ENCODE results near the gene SMTNL1. TPM values are rescaled to one million over a fixed set of nuclear protein-coding genes. Genes with fewer than 3 reads are reported as not detected.

SMTNL1 gene
- polyA plus RNA-seq, 1 of the 3 experiments (the other 2 are of a cell fraction) = not detected

- 82% methylated on average over 12 of the region's 12 CpGs for WGBS (ENCODE audit: low lambda C conversion rate)
- ChIA-PET CTCF (interaction anchor here (0.7 to 6.9 kb wide), 11 partner anchors 11 to 167 kb away, joined by 3 to 106 read pairs (median 14); partner anchors contain the start of genes RTN4RL2 and TIMM10), POLR2A (interaction anchor here (1.1 kb wide), 1 partner anchor 20 kb away, joined by 3 read pairs; no protein-coding TSS in a partner anchor)
These were observed 24.5 kb upstream of the SMTNL1 start for GRCh38 chr11:57512646-57513451.

More at GRCh38 chr11:57512646-57513451, 24.5 kb upstream of the SMTNL1 start:
- Histone ChIP-seq H3K27ac (ENCODE audit: low read depth in 2 of 2, low read length in 1 of 2) (no peak overlapping the region), H3K4me1 (ENCODE audit: control insufficient read depth in 1 of 2, insufficient read depth in 2 of 2, low read depth in 1 of 2, low read length in 1 of 2) (peaks cover 0 to 9% of the 10 kb centered on the region in 2 experiments; a peak in 1 of 4 replicates), H3K9me3 (no peaks in the 10 kb centered on the region), H3K36me3 (replicated peaks in 1 of 2; ENCODE audit: control insufficient read depth in 1 of 2, insufficient read depth in 2 of 2, low read length in 1 of 2) (no peaks in the 10 kb centered on the region), H4K20me1 (ENCODE audit: insufficient read depth) (no peaks in the 10 kb centered on the region), H3K9ac (no peak overlapping the region), H3K4me3 (ENCODE audit: low read depth in 2 of 2, low read length in 1 of 2) (no peak overlapping the region), H3K79me2 (ENCODE audit: insufficient read depth) (no peaks in the 10 kb centered on the region), H3K9me2 (no peaks in the 10 kb centered on the region), H2AFZ (ENCODE audit: low read depth) (no peak overlapping the region), H3K27me3 (ENCODE audit: insufficient read depth) (no peaks in the 10 kb centered on the region), H3K4me2 (no peak overlapping the region), H3F3A (replicated peaks; ENCODE audit: insufficient read depth) (no peaks in the 10 kb centered on the region)
- peak; percentile 39 for DNase-seq
- no peak for TF ChIP-seq YY1 (IDR thresholded peaks at IDR 0.05; ENCODE audit: low read depth)
- TF ChIP-seq NFIC (IDR thresholded peaks at IDR 0.05; ENCODE audit: borderline replicate concordance) = no peak
- TF ChIP-seq IRF3 (IDR thresholded peaks at IDR 0.05; ENCODE audit: low read depth, low read length) = no peak
- TF ChIP-seq GATA2 (CRISPR knock-in tag; IDR thresholded peaks at IDR 0.05) = no peak
- no peak for TF ChIP-seq POLR2AphosphoS5 (IDR thresholded peaks at IDR 0.05; ENCODE audit: low read depth, low read length)
- TF ChIP-seq, protein P1, sequence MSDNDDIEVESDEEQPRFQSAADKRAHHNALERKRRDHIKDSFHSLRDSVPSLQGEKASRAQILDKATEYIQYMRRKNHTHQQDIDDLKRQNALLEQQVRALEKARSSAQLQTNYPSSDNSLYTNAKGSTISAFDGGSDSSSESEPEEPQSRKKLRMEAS (IDR thresholded peaks at IDR 0.05; ENCODE audit: low read depth) = no peak
- no peak for TF ChIP-seq TCF12 (IDR thresholded peaks at IDR 0.05)
- no peak for TF ChIP-seq RCOR1 (IDR thresholded peaks at IDR 0.05; ENCODE audit: low read length)
- no peak for TF ChIP-seq RAD21 (IDR thresholded peaks at IDR 0.05; ENCODE audit: low read length)
- TF ChIP-seq CHD2 (IDR thresholded peaks at IDR 0.05; ENCODE audit: low read length, partially characterized antibody) = no peak
- no peak for TF ChIP-seq FOXM1 (IDR thresholded peaks at IDR 0.05; ENCODE audit: low read depth)
- no peak for TF ChIP-seq TEAD4 (IDR thresholded peaks at IDR 0.05; ENCODE audit: borderline replicate concordance, insufficient read depth)
- TF ChIP-seq EP300 (IDR thresholded peaks at IDR 0.05; ENCODE audit: borderline replicate concordance in 1 of 2, low read depth in 1 of 2, low read length in 1 of 2) = no peak
- no peak for TF ChIP-seq JUND (IDR thresholded peaks at IDR 0.05)
- TF ChIP-seq, protein P2, sequence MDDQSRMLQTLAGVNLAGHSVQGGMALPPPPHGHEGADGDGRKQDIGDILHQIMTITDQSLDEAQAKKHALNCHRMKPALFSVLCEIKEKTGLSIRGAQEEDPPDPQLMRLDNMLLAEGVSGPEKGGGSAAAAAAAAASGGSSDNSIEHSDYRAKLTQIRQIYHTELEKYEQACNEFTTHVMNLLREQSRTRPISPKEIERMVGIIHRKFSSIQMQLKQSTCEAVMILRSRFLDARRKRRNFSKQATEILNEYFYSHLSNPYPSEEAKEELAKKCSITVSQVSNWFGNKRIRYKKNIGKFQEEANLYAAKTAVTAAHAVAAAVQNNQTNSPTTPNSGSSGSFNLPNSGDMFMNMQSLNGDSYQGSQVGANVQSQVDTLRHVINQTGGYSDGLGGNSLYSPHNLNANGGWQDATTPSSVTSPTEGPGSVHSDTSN (IDR thresholded peaks at IDR 0.05) = no peak
- no peak for TF ChIP-seq USF2 (IDR thresholded peaks at IDR 0.05; ENCODE audit: borderline replicate concordance, low read depth, low read length)

Measured in SK-N-SH (cell line).